ENCODE data around the gene KIF4B. TPM values are rescaled to one million over a fixed set of nuclear protein-coding genes. Genes with fewer than 3 reads are reported as not detected.

Gene KIF4B
- total and polyA plus RNA-seq, 2 of the 8 experiments (the other 6 are each of a cell fraction or from before 2014, with no cell fraction given), result 0.02 to 0.15 TPM

DNA sequence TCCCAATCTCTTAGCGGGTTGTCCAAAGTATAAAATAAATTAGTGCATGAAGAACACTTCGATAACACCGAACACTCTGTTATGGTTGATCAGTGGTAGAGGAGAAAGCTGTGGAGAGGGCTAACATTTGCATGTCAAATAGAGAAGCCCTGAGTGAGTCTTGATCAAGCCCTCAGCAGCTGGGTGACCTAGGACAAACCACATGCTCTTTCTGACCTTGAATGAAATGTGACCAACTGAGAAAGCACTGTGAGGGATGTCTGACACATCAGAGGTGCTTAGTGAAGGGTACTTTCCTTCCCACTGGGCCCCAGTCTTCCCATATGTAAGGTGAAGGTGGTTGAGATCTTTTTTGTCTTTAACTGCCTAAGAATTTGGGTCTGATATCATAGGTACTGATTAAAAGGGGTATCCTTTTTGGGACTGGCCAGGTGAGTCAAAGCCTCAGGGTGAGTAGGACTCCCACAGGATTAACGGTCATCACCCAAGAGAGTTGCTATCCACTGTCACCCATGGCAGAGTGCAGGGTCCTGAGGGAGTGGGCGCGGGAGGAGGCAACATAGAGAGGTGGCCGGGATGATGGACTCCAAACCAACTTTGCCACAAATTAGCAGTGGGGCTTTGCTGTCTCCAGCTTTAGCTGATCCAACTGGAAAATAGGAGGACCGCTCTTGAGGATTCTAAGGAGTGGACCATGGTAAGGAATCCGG, 53.5 kb downstream of the KIF4B start (continued):
- no peak for TF ChIP-seq FOSL1 (IDR thresholded peaks at IDR 0.05; ENCODE audit: insufficient read depth, low read depth, low read length)

Other genes starting within 250 kb of the KIF4B start
- gene FAXDC2, start 163.2 kb upstream of the KIF4B start, total RNA-seq (2021; fragmentation: NEBNext Ultra II Directional; extraction: Animal tissue kit (Norgen Biotek cat#: 25700)), result 3.7 and 4.8 TPM in 2 replicates
- gene FAXDC2, start 163.2 kb upstream of the KIF4B start, polyA plus RNA-seq (2011; rRNA removed), result 5.9 and 8.1 TPM in 2 replicates
- gene CNOT8, start 155.1 kb upstream of the KIF4B start, total RNA-seq (2021; fragmentation: NEBNext Ultra II Directional; extraction: Animal tissue kit (Norgen Biotek cat#: 25700)), result 53.6 and 62.9 TPM in 2 replicates
- 36.4 and 37.6 TPM in 2 replicates for gene CNOT8, start 155.1 kb upstream of the KIF4B start, polyA plus RNA-seq (2011; rRNA removed)
- 46.1 and 47.0 TPM in 2 replicates for gene GEMIN5, start 75.5 kb upstream of the KIF4B start, total RNA-seq (2021; fragmentation: NEBNext Ultra II Directional; extraction: Animal tissue kit (Norgen Biotek cat#: 25700))
- gene GEMIN5, start 75.5 kb upstream of the KIF4B start, polyA plus RNA-seq (2011; rRNA removed), result 11.4 and 12.8 TPM in 2 replicates
- 65.6 and 71.2 TPM in 2 replicates for gene MRPL22, start 72.7 kb upstream of the KIF4B start, total RNA-seq (2021; fragmentation: NEBNext Ultra II Directional; extraction: Animal tissue kit (Norgen Biotek cat#: 25700))
- 46.2 and 46.8 TPM in 2 replicates for gene MRPL22, start 72.7 kb upstream of the KIF4B start, polyA plus RNA-seq (2011; rRNA removed)

Measured in H1 (cell line).